Ishikawa (cell line): ENCODE results near the gene MTAP.

Source experiments
- CEBPB ChIP-seq: IDR thresholded peaks from 2 replicates; pipeline ENCODE4 v1.6.1; 2012
- CREB1 ChIP-seq: IDR thresholded peaks from 2 replicates; pipeline ENCODE4 v1.6.1; 2012; ENCODE audit warnings: low read depth
- EGR1 ChIP-seq: IDR thresholded peaks from 2 replicates; pipeline ENCODE4 v1.6.1; 2012
- EP300 ChIP-seq: IDR thresholded peaks from 2 replicates; pipeline ENCODE4 v1.6.1; 2012; ENCODE audit warnings: borderline replicate concordance
- FOXM1 ChIP-seq: IDR thresholded peaks from 2 replicates; pipeline ENCODE4 v1.6.1; 2012; ENCODE audit warnings: low read depth, borderline replicate concordance
- MAX ChIP-seq: IDR thresholded peaks from 2 replicates; pipeline ENCODE4 v1.6.1; 2012
- NFIC ChIP-seq: IDR thresholded peaks from 2 replicates; pipeline ENCODE4 v1.6.1; 2012
- RAD21 ChIP-seq: IDR thresholded peaks from 2 replicates; pipeline ENCODE4 v1.6.1; 2012; ENCODE audit warnings: low read depth
- REST ChIP-seq: IDR thresholded peaks from 2 replicates; pipeline ENCODE4 v1.6.1; 2012; ENCODE audit warnings: low read depth, mild to moderate bottlenecking
- TAF1 ChIP-seq: IDR thresholded peaks from 2 replicates; pipeline ENCODE4 v1.6.1; 2012; ENCODE audit warnings: low read depth, mild to moderate bottlenecking
- TEAD4 ChIP-seq: IDR thresholded peaks from 2 replicates; pipeline ENCODE4 v1.6.1; 2012
- USF1 ChIP-seq: IDR thresholded peaks from 2 replicates; pipeline ENCODE4 v1.6.1; 2012
- YY1 ChIP-seq: IDR thresholded peaks from 2 replicates; pipeline ENCODE4 v1.6.1; 2012; ENCODE audit warnings: low read depth
- ZBTB7A ChIP-seq: IDR thresholded peaks from 2 replicates; pipeline ENCODE4 v1.6.1; 2012; ENCODE audit warnings: low read depth

GRCh38 chr9:21806644-21807043 is 4.2 kb downstream of the MTAP start:
- no peak for TF ChIP-seq REST
- TF ChIP-seq RAD21, result no peak
- no peak for TF ChIP-seq EP300
- TF ChIP-seq TEAD4, result no peak
- no peak for TF ChIP-seq EGR1
- no peak for TF ChIP-seq MAX
- TF ChIP-seq YY1, result no peak
- no peak for TF ChIP-seq TAF1
- TF ChIP-seq NFIC, result no peak
- no peak for TF ChIP-seq CREB1
- no peak for TF ChIP-seq USF1
- no peak for TF ChIP-seq CEBPB
- TF ChIP-seq ZBTB7A, result no peak
- no peak for TF ChIP-seq FOXM1
